ENCODE measurements around the gene UACA. TPM values are rescaled to one million over a fixed set of nuclear protein-coding genes. Genes with fewer than 3 reads are reported as not detected.

UACA gene
- total and polyA plus RNA-seq, 2 experiments from 2014 or later, result 21.5 to 35.8 TPM

- TF ChIP-seq NANOG (IDR thresholded peaks at IDR 0.05; ENCODE audit: borderline replicate concordance) (no peak), ZNF331 (CRISPR knock-in tag; IDR thresholded peaks at IDR 0.05; ENCODE audit: low read depth) (no peak), ETS1 (IDR thresholded peaks at IDR 0.05) (no peak), CREB1 (CRISPR knock-in tag; IDR thresholded peaks at IDR 0.05; ENCODE audit: low read depth) (no peak), ZNF462 (CRISPR knock-in tag; IDR thresholded peaks at IDR 0.05) (no peak), ZNF114 (CRISPR knock-in tag; IDR thresholded peaks at IDR 0.05) (no peak)
- ATAC-seq (no peak), DNase-seq (ENCODE audit: low spot score) (no peak)
- H3K27ac ChIP-seq (ENCODE audit: low read depth), result no peak overlapping the region
- H3K79me2 ChIP-seq (replicated peaks; ENCODE audit: insufficient read depth), result peaks cover 15% of the 10 kb centered on the region; the same call in 1 of the 2 replicates
- no peak overlapping the region for H2AFZ ChIP-seq
- H3F3A ChIP-seq (replicated peaks; ENCODE audit: low read depth), result no peaks in the 10 kb centered on the region
- H3K27me3 ChIP-seq (ENCODE audit: insufficient read depth), result peaks cover 13% of the 10 kb centered on the region; the same call in 1 of the 2 replicates
- H3K27me3 Mint-ChIP-seq (ENCODE audit: insufficient read depth, low read depth, poor library complexity), result peaks cover 5% of the 10 kb centered on the region
- no peak overlapping the region for H3K4me3 Mint-ChIP-seq
- H3K4me2 ChIP-seq, result peak overlapping the region; percentile 25; the same call in 1 of the 2 replicates
- H3K36me3 ChIP-seq (ENCODE audit: insufficient read depth), result no peaks in the 10 kb centered on the region
- H3K9me3 Mint-ChIP-seq, result no peaks in the 10 kb centered on the region
- no peaks in the 10 kb centered on the region for H3K36me3 Mint-ChIP-seq (ENCODE audit: low read depth)
- peaks cover 22% of the 10 kb centered on the region for H3K4me1 Mint-ChIP-seq
- peak overlapping the region; percentile 30; the same call in 1 of the 2 replicates for H3K27ac Mint-ChIP-seq
- H4K20me1 ChIP-seq (replicated peaks; ENCODE audit: insufficient read depth), result peaks cover 6% of the 10 kb centered on the region
- H3K4me3 ChIP-seq, result no peak overlapping the region
- H3K4me1 ChIP-seq (ENCODE audit: insufficient read depth), result peaks cover 18% of the 10 kb centered on the region
- no peaks in the 10 kb centered on the region for H3K9me2 ChIP-seq (ENCODE audit: insufficient read depth)
Measured at GRCh38 chr15:70758790-70759462, 4.4 kb downstream of the UACA start.

All from GM23338 (cell line).